ENCODE data around the gene POU2F3. TPM values are rescaled to one million over a fixed set of nuclear protein-coding genes. Genes with fewer than 3 reads are reported as not detected.
A peak's percentile ranks its signal among the peaks of the same experiment; 100 is the strongest.

Gene POU2F3
- total and polyA plus RNA-seq, 2 of the 8 experiments (the other 6 are each of a cell fraction or from before 2014, with no cell fraction given), result 1.0 to 2.1 TPM

DNA sequence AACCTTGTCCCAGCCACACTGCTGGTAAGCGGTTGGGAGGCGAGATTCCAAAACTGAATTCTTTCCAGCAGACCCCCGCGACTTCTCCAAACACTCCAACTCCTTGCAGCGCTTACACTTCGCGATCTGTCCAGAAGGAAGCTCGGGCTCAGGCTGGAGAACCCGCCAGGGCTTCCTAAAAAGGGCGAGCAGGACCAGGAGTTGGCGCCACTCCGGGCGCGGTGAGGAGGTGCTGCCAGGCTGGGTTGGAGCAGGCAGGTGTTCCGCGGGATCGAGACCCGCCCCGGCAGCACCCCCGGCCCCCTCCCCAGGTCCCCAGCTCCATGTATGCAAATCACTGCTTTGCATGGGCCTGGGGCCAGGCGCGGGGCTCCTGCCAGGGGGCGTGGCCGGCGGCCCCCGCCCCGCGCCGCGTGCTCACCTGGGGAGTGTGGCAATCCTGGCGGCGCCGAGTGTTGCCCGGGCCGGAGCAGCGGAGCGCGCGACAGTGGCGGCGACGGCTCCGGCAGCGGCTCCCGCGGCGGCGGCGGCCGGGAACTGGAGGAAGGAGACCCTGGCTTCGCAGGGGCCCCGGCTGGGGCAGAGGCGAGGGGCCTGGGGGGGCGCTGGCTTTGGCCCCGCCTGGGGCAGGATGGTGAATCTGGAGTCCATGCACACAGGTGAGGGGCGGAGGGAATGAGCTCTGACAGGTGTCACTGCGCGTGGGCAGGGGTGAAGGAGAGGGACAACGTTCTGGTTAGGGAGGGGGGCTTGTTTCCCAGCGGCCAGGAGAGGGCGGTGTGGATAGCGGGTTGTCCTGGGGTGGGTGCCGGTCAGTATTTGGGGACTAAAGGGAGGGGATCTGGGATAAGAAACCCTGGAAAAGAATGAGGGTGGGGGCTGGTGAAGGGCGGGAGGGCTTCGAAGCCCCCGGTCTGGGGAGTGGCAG lies at the start of gene POU2F3 (continued):
- TF ChIP-seq, protein P1, sequence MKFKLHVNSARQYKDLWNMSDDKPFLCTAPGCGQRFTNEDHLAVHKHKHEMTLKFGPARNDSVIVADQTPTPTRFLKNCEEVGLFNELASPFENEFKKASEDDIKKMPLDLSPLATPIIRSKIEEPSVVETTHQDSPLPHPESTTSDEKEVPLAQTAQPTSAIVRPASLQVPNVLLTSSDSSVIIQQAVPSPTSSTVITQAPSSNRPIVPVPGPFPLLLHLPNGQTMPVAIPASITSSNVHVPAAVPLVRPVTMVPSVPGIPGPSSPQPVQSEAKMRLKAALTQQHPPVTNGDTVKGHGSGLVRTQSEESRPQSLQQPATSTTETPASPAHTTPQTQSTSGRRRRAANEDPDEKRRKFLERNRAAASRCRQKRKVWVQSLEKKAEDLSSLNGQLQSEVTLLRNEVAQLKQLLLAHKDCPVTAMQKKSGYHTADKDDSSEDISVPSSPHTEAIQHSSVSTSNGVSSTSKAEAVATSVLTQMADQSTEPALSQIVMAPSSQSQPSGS (IDR thresholded peaks at IDR 0.05; ENCODE audit: low read length), result no peak
- TF ChIP-seq RXRA (IDR thresholded peaks at IDR 0.05; ENCODE audit: insufficient read depth, low read depth, low read length) (no peak), SP2 (IDR thresholded peaks at IDR 0.05; ENCODE audit: low read length) (no peak), POU5F1 (IDR thresholded peaks at IDR 0.05; ENCODE audit: low read depth, low read length) (no peak), HDAC6 (IDR thresholded peaks at IDR 0.05; ENCODE audit: low read depth, low read length) (no peak), KDM4A (IDR thresholded peaks at IDR 0.05; ENCODE audit: low read depth, low read length, severe bottlenecking) (peak; percentile 6), MAX (IDR thresholded peaks at IDR 0.05) (peak; percentile 41; the same call in 1 of the 2 replicates), EGR1 (IDR thresholded peaks at IDR 0.05; ENCODE audit: borderline replicate concordance, low read depth, low read length) (no peak), USF2 (IDR thresholded peaks at IDR 0.05; ENCODE audit: low read length) (no peak), ASH2L (IDR thresholded peaks at IDR 0.05; ENCODE audit: low read length) (no peak), GTF2F1 (IDR thresholded peaks at IDR 0.05; ENCODE audit: borderline replicate concordance, low read depth, low read length) (no peak), CREB1 (IDR thresholded peaks at IDR 0.05) (no peak), RFX5 (IDR thresholded peaks at IDR 0.05; ENCODE audit: borderline replicate concordance, low read depth, low read length) (no peak), SAP30 (IDR thresholded peaks at IDR 0.05; ENCODE audit: insufficient read depth, insufficient replicate concordance, low read length) (no peak), TAF1 (IDR thresholded peaks at IDR 0.05; ENCODE audit: low read depth, low read length) (no peak), BCL11A (IDR thresholded peaks at IDR 0.05; ENCODE audit: low read depth in 2 of 2, low read length in 2 of 2) (no peak), SIRT6 (IDR thresholded peaks at IDR 0.05; ENCODE audit: low read length) (no peak), CBX8 (IDR thresholded peaks at IDR 0.05; ENCODE audit: borderline replicate concordance, low read depth, low read length) (no peak), SIN3A (conservative IDR thresholded peaks at IDR 0.05 in 1 of 2, IDR thresholded peaks at IDR 0.05 in 1 of 2; ENCODE audit: low read depth in 1 of 2, low read length in 2 of 2) (peak in 1 of 2 experiments; percentile 77; a peak in 2 of 4 replicates)
- TF ChIP-seq, protein P2, sequence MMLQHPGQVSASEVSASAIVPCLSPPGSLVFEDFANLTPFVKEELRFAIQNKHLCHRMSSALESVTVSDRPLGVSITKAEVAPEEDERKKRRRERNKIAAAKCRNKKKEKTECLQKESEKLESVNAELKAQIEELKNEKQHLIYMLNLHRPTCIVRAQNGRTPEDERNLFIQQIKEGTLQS (IDR thresholded peaks at IDR 0.05; ENCODE audit: insufficient read depth, low read depth, low read length), result no peak
